ENCODE measurements around the gene BRI3.

- TF ChIP-seq CTCF (IDR thresholded peaks at IDR 0.05 in 8 of 11, conservative IDR thresholded peaks at IDR 0.05 in 3 of 11): no peak
- TF ChIP-seq POLR2A (IDR thresholded peaks at IDR 0.05): no peak
Measured at GRCh38 chr7:98283887-98284222, 2.4 kb downstream of the BRI3 start.

Measured in spleen (tissue), 7 donors.